Measurements from ENCODE around the gene TM9SF1.

The TM9SF1 gene

GRCh38 chr14:24196071-24197055, 1.1 kb upstream of the TM9SF1 start:
- no peak for DNase-seq (ENCODE audit: low read depth in 2 of 2)

DNA sequence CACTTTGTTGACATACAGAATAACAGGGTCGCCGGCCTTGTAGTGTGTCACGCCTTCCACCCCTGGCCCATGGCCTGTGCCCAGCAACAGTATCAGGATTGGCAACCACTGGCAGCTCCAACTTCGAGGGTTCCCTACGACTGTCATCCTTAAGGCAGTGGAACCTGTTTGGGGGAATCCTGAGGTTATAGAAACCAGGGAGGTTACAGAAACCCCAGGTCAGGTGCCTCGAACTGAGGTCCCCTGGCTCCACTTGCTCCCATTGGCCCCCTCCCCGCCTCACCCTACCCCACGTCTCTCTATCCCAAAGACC, 412 bp downstream of the TM9SF1 start:
- no peak for DNase-seq (ENCODE audit: low read depth in 2 of 2)

DNA sequence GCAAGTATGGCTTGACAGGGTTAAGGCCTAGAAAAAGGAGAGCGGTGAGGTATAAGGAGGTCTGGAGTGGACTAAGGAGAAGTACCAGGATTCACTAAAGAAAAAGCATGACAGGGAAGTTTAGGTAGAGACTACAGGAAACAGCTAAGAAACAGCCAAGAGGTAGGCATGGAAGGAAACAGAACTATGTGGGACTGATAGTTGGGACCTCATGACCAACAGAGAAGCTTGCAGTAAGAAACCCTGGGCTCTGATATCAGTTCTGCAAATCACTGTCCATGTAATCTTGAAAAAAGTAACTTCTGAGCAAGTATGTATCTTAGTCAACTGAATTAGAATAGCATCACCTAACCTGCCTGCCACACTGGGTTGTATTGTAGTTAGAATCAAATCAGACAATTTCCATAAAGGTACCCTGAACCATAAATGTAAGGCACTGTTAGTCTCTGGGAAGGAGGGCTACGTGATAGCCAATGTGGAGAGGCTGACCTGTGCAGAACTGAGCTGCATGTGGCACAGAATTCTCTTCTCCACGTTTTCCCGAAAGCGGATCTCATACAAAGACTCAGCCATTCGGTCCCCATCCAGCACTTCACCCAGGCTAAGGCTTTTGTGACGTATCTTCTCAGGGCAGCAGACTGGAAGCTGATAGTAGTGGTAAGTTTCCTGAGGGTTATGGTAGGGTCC, 912 bp downstream of the TM9SF1 start:
- DNase-seq (ENCODE audit: low read depth in 2 of 2) = no peak

DNA sequence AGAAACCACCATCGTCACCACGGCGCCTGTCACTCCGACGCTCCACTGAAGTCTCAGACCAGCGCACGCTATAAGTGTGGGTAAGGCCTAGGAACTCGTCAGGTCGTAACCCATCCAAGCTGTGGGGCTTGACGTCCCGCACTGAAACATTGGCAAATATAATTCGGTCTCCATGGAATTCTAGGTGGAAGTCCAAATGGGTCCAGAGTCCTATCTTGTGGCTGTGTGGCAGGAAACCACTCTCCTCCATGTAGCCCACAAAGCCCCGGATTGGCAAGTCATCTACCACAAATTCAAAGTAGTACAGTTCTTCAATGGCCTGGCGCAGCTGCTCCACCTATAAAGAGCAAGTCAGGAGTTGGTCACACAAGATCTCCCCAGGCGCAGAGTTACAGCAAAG, 2.3 kb downstream of the TM9SF1 start:
- DNase-seq (ENCODE audit: low read depth in 2 of 2) = no peak

DNA sequence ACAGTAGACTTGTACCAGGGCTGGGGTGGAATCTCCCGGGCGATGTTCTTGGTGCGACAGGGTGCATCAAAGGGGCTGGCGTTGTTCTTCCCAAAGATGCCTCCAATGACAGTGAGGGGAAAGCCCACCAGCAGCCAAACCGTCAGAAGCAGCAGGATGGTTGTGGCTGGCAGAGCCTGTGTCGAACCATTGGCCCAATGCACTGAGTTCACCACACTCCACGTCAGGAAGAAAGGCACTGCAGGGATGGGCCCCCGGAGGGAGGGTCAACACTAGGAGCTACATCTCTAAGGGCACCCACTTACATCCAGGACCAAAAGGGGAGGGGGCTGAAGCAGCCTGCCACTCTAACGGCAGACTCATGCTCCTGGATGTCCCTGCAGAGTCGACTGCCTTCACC, 4.8 kb downstream of the TM9SF1 start:
- no peak for DNase-seq (ENCODE audit: low read depth in 2 of 2)

DNA sequence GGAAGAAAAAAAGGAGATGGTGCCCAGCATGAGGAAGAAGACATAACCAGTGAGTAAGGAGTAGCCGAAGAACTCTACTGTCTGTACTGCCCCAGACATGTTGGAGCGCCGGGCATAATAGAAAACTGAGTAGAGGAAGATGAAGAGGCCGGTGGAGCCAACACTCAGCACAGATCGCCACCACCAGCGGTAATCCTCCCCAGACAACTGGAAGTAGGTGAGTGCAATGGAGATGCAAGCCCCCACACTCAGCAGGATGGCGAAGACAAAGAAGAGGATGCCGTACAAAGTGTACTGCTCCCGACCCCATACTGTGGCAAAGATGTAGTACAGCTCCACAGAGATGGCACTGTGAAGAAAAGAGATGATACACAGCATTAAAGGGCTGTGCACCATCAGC, 5.8 kb downstream of the TM9SF1 start:
- DNase-seq (ENCODE audit: low read depth in 2 of 2) = no peak

GRCh38 chr14:24189059-24189375, 6.2 kb downstream of the TM9SF1 start:
- DNase-seq (ENCODE audit: low read depth in 2 of 2) = no peak

- peak; percentile 83 to 93 for DNase-seq (ENCODE audit: low read depth in 2 of 2)
These were observed 6.8 kb downstream of the TM9SF1 start, which contains the start of gene IPO4 for GRCh38 chr14:24188251-24189058. IPO4 (minus strand) TSS chr14:24188816; CDS start chr14:24188787, 29 bp downstream.

GRCh38 chr14:24187539-24187915, 7.7 kb downstream of the TM9SF1 start:
- DNase-seq (ENCODE audit: low read depth in 2 of 2) = no peak

DNA sequence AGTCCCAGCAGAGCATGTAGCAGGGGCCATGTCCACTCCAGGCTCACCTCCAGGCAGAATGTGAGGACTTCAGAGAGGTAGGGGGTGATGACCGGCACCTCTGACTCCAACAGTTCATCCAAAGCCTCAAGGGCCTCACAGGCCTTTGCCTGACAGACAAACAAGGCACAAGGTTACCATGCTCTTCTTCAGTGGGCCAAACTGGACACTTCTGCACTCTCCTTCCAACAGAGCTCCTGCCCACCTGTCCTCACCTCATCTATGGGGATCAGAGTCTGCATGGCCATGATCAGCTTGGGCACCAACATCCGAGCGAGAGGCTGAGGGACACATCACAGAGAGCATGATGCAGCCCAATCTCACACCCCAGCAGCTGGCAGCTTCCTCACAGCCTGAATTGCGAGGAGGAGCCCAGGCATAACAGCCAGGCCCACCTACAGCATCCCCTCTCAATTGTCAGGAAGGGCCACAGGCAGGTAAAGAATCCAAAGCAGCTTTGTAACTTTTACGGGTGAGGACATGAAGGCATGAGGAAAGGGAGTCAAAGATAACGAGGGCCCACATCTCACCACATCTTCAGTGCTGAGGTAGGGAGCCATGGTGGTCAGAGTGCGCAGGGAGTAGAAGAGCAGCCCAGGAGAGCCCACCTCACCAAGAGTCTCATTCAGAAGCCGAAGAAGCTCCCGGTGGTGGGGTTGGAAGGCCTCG, 8.3 kb downstream of the TM9SF1 start:
- DNase-seq (ENCODE audit: low read depth in 2 of 2) = no peak

- no peak for DNase-seq (ENCODE audit: low read depth in 2 of 2)
These were observed 9.5 kb downstream of the TM9SF1 start for GRCh38 chr14:24185741-24186140.

DNA sequence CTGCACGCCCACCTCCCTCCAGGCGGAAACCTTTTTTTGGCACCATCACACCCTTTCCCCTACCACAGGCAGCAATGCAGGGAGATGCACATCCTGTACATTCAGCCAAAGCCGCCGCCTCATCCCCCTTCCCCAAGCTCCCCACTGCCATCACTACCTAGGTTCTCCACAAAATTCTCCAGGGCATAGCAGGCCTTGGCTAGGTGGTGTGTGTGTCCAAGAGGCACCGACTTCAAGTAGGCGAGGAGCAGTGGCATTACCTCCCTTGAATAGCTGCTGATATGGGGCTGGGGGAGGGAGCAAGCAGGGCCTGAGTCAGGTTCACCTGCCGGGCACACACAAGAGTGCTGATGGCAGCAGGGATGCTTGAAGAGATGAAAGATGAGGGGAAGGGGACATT, 10.2 kb downstream of the TM9SF1 start:
- DNase-seq (ENCODE audit: low read depth in 2 of 2) = no peak

DNA sequence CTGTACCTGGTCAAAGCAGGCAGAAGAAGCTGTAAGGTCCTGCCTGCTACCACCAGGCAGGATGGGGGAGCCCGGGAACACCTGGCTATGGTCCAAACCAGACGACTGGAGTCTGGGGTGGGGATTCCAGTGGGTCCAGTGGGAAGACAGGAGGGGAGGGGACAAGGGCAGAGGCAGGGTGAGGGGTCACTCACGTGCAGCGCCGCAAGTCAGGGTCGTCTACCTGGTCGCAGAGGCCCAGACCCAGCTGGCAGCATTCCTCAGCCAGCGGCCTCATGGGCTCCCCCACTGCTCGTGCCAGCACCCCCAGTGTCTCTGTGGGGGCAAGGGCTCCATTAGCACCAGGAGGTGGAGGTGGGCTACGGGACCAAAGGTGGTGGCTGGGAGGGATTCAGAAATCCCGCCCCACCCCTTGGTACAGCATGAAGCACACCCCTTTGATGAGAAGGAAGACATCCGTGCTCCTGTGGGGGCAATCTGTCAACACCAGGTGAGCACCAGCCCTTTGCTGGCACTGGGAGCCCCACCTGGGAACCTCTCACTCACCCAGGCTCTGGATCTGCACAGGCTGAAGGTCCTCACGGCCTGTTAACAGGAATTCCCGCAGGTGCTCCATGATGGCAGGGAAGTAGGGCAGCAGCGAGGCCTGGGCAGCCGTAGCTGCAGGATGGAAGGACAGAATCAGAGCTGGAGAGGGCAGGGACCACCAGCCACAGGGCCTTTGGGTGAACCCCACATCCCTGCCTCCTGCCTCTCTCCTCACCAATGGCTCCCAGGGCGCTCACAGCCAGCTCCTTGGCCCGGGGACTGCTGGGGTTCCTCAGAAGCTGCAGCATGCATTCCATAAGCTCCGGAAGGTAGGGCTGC, 10.9 kb downstream of the TM9SF1 start:
- no peak for DNase-seq (ENCODE audit: low read depth in 2 of 2)

DNA sequence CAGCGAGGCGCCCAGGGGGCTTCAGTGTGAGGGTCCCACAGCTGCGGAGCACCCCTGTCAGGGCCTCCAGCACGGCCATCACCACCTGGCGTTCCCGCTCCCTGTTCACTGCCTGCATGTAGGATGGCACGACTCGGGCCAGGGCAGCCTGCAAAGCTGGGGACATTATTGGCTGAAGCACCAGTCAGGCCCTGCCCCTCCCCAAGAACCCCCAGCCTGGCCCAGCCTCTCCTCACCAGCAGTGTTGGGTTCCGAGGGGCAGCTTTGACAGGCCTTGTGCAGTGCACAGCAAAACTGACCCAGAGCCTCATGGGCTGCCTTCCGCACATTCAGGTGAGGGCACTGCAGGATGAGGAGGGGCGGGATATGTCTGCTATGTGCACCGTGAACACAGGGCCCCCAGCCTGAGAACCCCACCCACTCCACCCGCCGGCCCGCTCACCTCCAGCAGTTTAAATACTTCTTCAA, 12.2 kb downstream of the TM9SF1 start:
- no peak for DNase-seq (ENCODE audit: low read depth in 2 of 2)

DNA sequence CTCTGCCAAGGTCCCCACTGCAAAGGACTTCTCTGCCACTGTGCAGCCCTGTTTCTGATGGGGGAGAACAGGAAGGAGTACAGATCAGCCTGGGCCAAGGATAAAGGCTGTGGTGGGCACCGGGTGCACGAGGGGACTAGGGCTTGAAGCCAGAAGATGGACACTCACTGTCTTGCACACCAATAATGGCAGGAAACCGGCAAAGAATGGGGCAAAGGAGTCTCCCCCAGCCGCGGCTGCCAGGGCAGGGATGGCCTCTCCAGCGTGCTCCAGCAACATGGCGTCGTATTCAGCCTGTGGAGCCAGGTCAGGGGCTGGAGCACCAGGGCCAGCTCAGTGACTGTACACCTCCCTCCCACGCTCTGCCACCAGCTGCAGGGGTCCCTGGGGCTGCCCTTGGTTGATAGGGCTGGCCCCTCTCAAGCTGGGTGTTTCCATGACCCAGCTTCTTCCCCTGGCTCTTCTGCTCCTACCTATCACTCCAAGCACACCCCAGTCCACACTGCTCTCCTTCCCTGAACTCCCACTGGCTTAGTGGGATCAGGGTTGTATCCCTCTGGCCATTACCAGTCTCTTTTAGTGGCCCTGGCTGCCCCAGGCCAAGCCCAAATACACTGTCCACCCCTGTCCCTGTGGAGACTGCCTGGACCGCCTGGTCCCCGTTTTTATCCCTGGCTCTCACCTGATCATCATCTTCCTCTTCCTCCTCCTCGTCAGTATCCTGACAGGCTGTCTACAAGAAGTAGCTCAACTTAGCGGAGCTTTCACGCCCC, 12.9 kb downstream of the TM9SF1 start:
- DNase-seq (ENCODE audit: low read depth in 2 of 2) = no peak

GRCh38 chr14:24181371-24182077, 13.7 kb downstream of the TM9SF1 start:
- no peak for DNase-seq (ENCODE audit: low read depth in 2 of 2)

DNA sequence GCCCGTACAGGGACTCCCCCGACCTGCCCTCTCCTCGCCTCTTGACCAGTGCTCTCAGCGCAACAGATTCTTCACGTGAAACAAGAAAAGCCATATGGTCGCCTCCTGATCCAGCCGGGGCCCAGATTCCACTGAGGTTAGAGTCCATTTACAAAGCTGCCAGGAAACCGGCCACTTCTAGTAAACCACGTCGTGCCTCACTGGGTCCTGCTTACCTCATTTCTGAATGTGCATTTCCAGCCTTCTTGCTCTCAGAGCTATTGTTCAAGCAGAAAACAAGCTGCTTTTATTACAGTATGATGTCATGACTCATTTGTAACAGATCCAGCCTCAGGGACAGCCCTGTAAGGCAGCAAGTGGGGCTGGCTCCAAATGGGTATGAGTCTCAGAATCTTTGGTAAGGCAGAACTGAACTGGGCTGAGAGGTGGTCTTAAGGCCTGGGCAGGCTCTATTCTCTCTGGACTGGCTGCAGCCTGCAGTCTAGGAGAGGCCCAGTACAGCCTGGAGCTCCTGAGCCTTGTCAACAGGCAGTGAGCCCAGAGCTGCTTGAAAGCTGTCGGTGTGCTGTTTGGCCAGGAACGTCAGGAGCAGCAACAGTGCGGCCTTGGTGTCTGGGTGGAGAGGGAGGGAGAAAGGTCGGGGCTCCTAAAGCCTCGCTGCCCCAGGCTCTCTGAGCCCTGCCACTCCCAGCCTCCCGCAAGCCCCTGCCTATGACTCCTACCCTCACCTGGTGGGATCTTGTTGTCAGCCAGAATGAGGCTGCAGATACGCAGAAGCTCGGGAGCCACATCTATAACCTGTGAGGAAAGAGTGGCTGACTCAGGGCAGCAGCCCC, 15.1 kb downstream of the TM9SF1 start:
- no peak for DNase-seq (ENCODE audit: low read depth in 2 of 2)

DNA sequence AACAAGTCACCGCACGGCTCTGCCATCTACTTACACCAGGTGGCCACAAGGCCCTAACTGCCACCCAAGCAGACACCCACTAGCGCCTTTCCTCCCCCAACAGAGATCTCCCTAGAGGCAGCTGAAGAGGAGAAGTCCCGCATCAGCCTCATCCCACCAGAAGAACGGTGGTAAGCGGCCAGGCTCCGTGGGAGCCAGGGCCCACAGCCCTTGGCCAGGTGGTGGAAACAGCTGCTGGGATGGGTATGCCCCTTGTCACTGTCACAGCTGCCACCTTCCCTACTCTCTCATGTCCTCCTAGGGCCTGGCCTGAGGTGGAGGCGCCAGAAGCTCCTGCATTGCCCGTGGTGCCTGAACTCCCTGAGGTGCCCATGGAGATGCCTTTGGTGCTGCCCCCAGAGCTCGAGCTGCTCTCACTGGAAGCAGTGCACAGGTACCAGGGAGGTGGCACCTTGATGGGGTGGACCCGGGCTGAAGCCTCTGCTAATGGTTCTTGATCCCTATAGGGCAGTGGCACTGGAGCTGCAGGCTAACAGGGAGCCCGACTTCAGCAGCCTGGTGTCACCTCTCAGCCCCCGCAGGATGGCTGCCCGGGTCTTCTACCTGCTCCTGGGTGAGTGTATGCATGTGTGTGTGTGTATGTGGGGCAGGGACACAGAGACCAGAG, 15.8 kb downstream of the TM9SF1 start:
- no peak for DNase-seq (ENCODE audit: low read depth in 2 of 2)
